ENCODE measurements around the gene PTPRK.

PTPRK gene

DNA sequence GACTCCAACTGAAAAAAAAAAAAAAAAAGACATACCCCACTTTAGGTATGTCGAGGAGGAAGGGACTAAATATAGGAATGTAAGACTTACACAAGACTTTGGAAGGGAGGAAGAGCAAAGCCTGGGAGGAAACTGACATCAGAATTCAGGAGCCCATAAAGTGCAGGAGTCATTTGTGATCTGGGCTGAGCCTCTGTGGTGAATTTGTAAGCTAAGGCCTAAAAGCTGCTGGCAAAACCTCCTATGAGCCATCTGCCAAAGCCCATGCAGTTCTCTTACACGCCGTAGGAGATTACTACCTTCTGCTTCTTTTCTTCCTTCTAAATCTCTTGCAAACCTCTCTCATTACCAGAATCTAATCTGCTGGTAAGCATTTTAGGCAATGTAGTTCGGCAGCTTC is 567.6 kb downstream of the PTPRK start:
- peak; percentile 51 for DNase-seq (ENCODE audit: low read depth)
- TF ChIP-seq, protein P1, sequence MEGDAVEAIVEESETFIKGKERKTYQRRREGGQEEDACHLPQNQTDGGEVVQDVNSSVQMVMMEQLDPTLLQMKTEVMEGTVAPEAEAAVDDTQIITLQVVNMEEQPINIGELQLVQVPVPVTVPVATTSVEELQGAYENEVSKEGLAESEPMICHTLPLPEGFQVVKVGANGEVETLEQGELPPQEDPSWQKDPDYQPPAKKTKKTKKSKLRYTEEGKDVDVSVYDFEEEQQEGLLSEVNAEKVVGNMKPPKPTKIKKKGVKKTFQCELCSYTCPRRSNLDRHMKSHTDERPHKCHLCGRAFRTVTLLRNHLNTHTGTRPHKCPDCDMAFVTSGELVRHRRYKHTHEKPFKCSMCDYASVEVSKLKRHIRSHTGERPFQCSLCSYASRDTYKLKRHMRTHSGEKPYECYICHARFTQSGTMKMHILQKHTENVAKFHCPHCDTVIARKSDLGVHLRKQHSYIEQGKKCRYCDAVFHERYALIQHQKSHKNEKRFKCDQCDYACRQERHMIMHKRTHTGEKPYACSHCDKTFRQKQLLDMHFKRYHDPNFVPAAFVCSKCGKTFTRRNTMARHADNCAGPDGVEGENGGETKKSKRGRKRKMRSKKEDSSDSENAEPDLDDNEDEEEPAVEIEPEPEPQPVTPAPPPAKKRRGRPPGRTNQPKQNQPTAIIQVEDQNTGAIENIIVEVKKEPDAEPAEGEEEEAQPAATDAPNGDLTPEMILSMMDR (IDR thresholded peaks at IDR 0.05; ENCODE audit: control insufficient read depth, insufficient read depth, low read depth, low read length, missing control alignments) = no peak
- no peak overlapping the region for H3K4me3 ChIP-seq (ENCODE audit: control insufficient read depth, low read depth, low read length)

DNA sequence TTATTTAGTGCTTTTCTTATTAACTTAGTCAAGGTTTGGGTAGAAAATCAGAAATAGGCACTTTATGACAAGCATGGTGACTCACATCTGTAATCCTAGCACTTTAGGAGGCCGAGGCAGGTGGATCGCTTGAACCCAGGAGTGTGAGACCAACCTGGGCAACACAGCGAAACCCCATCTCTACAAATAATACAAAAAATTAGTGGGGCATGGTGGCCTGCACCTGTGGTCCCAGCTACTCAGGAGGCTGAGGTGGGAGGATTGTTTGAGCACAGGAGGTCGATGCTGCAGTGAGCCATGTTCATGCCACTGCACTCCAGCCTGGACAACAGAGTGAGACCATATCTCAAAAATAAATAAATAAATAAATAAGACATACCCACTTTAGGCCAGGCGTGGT is 568.2 kb downstream of the PTPRK start:
- H3K4me3 ChIP-seq (ENCODE audit: control insufficient read depth, low read depth, low read length) = no peak overlapping the region
- TF ChIP-seq, protein P1 (IDR thresholded peaks at IDR 0.05; ENCODE audit: control insufficient read depth, insufficient read depth, low read depth, low read length, missing control alignments) = no peak
- no peak for DNase-seq (ENCODE audit: low read depth)

DNA sequence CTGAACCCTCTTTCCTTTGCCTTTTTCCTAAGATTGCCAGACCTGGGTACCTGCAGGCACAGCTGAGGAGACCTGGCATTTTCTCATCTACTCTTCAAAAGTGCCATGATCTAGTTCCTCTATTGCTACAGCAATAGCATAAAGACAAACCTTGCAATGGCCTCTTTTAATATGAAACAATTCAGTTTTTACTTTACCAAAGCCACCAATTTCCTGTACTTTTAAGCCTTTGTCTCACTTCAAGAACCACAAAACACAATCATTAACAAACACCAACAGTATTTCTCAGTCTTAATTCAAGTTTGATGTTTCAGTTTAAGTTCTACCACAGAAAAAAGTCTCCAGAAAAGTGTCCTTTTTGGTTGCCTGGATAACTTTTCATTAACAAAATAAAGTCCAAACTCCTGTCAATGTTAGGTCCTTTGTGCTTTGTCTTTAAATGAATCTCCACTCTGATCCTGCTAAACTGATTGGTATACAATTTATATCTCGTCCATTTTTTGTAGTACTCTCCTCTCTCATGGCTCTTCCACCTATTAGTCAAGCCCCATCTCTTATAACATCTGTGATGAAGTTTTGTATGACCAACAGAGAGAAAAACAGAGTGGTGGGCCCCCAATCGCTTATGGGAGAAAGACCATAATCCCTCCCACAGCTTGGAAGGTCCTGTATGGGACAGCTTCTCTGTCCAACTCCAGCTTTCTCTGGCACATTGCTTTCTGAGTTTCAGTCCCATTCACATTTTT is 569.1 kb downstream of the PTPRK start:
- DNase-seq (ENCODE audit: low read depth) = no peak
- TF ChIP-seq, protein P1 (IDR thresholded peaks at IDR 0.05; ENCODE audit: control insufficient read depth, insufficient read depth, low read depth, low read length, missing control alignments) = no peak

DNA sequence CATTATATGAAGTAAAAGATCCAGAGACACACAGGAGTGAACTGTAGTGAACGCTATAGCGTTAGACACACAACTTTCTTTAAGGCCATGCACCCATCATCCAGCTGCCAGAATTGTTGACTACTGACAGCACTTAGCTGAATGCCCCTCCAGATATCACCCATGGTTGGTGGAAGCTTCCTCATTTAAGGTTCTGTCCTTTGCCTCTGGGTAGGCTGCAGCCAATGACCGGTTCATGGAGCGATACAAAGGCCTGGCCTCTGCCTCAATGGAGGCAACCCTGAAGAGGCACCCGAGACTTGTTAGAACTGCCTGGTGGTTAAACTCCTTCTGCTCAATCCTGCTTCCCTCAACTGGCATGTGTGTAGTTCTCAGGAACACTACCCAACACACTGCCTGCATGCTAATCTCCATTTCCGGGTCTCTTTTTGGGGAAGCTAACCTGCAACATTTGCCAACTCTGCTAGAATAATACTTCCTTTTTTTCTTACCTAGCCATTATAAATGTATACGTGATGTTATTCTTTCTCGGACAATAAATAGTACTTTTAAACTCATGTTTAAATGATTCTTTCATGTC is 569.7 kb downstream of the PTPRK start:
- TF ChIP-seq, protein P1 (IDR thresholded peaks at IDR 0.05; ENCODE audit: control insufficient read depth, insufficient read depth, low read depth, low read length, missing control alignments) = no peak
- H3K4me3 ChIP-seq (ENCODE audit: control insufficient read depth, low read depth, low read length) = no peak overlapping the region
- no peak for DNase-seq (ENCODE audit: low read depth)

More for the DNA sequence above, 569.1 kb downstream of the PTPRK start:
- H3K4me3 ChIP-seq (ENCODE audit: control insufficient read depth, low read depth, low read length) = no peak overlapping the region

DNA sequence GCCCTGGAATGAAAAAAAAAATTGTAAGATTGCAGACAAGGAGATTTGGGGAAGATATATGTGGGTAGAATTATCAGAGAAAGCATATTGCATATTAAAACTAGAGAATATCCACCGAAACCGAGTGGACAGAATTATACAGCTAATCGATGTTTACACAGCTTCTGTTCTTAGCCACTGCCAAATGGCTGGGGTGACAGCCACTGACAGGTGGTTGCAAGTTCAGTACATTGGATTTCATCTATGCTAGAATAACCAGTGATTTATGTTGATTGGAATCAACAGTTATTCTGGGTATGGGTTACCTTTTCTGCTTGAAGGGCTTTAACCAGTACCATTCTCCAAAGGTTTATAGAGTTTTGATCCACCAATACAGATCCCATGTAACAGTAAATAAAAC is 571.1 kb downstream of the PTPRK start:
- no peak overlapping the region for H3K4me3 ChIP-seq (ENCODE audit: control insufficient read depth, low read depth, low read length)
- TF ChIP-seq, protein P1 (IDR thresholded peaks at IDR 0.05; ENCODE audit: control insufficient read depth, insufficient read depth, low read depth, low read length, missing control alignments) = no peak
- no peak for DNase-seq (ENCODE audit: low read depth)

DNA sequence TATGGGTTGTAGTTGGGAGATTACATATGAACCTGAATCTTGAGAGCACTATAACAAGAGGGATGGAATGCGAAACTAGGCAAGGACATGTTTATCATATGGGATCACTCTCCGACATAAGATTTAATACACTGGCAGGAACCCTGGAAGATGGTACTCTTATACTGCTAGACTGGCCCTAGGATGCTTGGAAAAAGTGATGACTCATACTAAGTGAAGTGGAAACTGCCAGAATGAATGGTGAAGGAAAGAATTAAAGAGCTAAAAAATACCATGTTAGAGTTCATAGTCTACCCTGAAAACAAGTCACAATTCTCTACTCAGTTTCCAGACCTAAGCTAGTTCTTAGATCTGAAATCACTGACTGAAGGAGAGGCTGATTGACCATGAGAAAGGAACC is 574.0 kb downstream of the PTPRK start:
- no peak overlapping the region for H3K4me3 ChIP-seq (ENCODE audit: control insufficient read depth, low read depth, low read length)
- TF ChIP-seq, protein P1 (IDR thresholded peaks at IDR 0.05; ENCODE audit: control insufficient read depth, insufficient read depth, low read depth, low read length, missing control alignments) = no peak
- DNase-seq (ENCODE audit: low read depth) = no peak
